NOMO-1 treated with dmso at 0.1 percent for 144 hours (cell line): ENCODE results near the gene CCDC197.
A peak's percentile ranks its signal among the peaks of the same experiment; 100 is the strongest.

Source experiments
- DNase-seq: peaks from one replicate; lab custom pipeline; 2025; ENCODE audit not compliant: unreplicated experiment; lab: John Stamatoyannopoulos, UW

Gene CCDC197

DNA sequence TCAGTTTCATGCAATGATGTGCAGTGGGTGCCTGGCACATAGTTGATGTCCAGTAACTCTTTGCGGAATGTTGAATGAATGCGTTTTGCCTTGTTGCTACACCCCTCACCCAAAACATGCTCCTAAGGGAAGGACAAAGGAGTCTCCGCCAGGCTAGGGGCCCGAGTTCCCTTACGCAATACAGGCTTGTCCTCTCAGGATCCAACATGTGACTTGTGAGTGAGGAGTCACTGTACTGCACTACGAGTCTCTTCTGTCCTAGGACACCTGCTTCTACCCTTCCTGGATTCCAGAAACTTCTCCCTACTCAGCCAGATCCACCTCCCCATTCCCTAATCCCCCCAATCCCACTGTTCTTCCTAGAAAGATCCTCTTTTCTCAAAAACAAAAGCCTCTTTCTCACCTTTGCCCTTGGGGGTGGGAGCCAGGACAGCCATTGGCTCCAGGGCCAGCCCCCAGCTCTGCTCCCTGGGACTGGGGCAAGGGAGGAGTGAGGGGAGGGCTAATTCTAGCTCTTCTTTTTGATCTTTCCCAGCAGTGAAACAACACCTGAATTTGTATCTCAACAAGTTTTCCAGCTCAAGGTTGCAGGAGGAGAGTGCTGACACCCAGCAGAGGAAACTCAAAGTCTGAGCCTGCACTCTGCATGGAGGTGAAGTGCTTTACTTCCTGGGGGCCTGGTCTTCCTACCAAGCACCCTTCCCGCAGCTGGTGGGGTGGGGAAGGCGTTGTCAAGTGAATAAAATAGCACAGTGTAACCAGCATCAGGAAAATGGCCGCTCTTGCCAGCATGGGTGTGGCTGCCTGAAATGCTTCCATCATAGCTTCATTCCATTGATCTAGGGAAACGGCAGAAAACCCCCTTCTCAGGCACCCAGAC, 25.7 kb downstream of the CCDC197 start:
- DNase-seq: no peak

DNA sequence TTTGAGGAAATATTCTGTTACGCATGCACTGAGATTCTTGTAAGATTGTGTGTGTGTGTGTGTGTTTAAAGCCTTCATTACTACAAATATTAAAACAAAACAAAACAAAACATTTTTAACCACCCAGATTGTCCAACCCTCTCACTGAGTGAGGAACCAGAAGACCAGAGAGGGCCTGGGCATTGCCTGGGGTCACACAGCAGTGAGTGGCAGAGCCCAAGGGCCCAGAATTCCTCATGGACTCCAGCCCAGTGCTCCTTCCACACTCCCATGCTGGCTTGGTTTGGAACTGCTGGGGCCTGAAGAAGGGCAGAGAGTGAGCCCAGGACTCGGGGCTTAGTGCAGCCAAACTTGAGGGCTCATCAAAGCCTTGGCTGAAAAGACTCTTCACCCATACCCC, 27.4 kb downstream of the CCDC197 start:
- no peak for DNase-seq

DNA sequence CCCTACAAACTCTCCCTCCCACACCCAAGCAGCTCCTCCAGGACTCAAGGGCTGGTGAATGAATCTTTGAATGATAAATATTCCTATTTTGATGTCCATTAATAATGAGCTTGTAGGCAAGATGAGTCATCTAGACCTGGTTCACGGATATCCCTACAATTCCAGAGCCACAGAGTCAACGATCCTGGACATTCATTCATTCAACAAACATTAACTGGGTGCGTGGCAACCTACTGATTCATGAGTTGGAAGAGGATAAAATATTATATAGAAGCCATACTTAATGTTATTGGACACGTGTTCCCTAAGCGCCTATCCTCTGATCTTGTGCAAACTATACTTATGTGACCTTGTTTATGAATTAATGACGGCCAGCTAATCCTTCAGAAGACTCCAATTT, 28.6 kb downstream of the CCDC197 start:
- no peak for DNase-seq

DNA sequence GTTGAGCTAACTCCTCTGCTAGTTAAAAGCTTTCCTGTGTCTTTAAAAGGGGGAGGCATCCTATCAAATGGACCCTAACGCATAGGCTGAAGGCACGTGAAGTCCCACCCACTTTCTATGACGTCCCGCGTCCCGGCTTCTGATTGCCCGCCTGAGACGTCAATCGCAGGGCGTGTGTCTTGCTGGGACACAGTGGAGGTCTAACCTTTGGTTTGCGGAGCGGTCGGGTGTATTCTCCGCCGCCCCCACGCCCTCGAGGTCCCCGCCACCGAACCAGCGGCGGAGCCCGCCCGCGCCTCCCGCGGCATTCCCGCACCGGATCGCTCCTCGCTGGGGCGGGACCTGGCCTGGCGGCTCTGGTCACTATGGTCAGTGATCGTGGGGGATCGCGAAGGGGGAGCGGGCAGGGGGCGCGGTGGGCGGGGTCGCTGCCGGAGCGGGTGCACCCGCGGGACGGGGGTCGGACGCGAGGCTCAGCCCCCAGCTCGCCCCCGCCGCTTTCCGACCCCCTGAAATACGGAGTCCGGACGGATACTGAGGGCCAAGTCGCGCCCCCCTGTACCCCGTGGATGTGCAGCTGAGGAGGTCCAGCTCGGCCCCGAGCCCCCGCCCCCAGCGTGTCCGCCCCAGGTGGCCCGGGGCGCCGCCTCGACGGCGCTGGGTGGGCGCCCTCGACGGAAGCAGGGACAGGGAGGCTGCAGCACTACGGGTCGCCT, 29.2 kb downstream of the CCDC197 start, which contains the start of gene OTUB2:
Gene OTUB2, plus strand, starts transcription at position 168 of the 716 bp plus-strand sequence. Its CDS starts 198 bp downstream, at position 366.
- DNase-seq: peak; percentile 93

DNA sequence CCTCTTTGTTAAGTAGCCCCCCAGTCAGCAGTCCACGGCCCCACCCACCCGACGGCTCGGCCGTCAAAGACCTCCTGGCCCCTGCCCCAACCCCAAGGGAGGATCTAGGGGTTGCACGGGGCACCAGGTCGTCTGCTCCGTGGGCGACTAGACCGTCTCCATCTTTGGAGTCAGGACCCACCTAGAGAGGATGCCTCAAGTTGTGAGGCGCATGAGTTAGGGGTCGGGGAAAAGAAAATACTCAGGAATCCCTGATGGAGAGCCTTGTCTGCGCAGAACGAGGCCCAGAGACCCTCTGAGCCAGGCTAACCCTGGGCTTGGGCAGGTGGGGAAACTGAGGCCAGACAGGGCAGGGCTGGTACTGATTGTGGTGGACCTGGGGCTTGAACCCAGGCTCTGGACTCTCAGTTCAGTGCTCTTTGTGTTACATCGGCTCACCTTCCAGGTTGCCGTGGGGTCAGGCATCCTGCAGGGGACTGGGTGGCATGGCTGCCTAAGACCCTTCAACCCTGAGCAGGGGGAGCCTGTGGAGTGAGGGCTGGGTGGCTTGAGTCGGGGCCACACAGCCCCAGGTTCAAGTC, 29.9 kb downstream of the CCDC197 start:
- DNase-seq: no peak

DNA sequence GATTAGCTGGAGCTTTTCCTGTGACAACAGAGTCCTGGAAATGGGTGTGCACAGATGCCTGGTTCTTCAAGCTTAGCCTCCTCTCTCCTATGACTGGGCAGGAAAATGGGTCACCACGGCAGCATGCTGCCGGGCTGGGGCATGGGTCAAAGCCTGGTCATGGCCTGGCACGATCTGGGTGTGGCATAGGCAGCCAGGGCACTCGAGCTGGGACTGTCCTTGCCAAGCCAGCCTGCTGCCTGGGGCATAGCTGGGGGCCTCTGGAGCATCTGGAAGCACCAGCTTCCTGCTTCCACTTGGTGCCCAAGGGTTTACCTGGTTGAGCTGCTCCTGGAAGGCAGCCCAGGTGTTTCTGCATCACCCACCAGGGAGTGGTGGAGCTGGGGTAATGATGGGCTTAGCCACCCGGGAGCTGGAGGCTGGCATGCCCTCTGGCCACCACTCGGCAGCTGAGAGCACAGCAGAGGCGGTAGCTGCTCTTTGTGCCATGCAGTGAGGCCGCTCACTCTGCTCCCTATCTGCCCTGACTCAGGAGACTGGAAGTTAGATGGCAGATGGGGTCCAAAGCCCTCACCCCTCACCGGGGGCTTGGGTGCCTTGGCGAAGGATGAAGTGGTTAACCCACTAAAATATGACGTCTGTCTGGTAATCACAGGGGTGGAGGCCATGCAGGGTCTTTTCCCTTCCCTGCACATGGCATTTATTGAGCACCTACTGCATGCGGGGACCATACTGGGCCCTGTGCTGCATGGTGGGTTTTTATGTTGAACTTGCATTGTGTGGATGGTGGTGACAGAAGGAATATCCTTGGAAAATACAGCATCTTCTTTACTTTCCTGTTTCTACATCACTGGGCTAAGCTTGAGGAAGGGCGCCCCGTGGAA, 30.7 kb downstream of the CCDC197 start:
- DNase-seq: no peak

DNA sequence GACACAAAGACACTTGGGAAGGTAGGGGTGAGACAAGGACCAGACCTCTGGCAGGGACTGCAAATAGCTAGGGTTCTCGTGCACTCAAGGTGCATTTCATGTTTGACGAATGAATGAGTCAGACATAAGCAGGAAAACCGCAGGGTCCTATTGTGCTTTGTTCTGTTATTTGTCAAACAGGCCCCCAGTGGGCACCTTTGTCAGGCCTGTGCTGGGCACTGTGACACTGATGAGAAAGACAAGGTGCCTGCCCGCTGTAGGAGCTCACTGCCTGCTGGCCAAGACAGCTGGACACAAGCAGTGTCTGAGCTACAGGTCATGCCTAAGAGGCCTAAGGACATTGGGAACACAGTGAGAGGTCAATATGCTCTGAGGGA, 31.3 kb downstream of the CCDC197 start:
- no peak for DNase-seq

DNA sequence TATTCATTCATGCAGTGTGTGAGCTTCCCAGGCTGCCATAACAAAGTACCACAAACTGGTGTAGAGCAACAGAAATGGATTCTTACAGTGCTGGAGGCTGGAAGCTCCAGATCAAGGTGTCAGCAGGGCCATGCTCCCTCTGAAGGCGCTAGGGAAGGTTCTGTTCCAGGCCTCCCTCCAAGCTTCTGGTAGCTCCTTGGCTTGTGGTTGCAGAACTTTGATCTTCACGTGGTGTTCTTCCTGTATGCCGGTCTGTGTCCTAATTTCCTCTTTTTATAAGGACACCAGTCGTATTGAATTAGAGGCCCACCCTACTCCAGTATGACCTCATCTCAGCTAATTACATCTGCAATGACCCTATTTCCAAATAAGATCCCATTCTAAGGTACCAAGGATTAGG, 32.2 kb downstream of the CCDC197 start:
- peak; percentile 61 for DNase-seq

DNA sequence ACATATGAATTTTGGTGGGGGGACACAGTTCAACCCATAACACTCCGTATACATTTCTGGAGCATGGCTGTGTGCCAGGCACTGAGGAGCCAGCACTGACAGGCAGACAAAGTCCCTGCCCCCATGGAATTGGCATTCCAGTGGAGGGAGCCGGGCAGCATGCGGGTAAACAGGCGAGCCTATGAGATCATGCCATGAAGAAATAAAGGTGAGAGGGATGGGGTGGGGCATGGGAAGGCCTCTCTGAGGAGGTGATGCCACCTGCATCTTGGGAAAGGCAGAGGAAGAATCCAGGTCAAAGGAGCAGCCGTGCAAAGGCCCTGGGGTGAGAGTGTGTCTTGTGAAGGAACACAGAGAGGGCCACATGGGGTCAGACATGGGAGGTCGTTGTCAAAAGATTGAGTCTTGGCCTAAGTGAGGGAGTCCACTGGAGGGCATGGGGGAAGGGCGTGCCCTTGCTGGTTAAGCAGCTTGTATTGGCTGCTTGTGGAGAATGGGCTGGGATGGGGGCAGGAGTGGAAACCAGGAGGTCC, 32.6 kb downstream of the CCDC197 start:
- no peak for DNase-seq

DNA sequence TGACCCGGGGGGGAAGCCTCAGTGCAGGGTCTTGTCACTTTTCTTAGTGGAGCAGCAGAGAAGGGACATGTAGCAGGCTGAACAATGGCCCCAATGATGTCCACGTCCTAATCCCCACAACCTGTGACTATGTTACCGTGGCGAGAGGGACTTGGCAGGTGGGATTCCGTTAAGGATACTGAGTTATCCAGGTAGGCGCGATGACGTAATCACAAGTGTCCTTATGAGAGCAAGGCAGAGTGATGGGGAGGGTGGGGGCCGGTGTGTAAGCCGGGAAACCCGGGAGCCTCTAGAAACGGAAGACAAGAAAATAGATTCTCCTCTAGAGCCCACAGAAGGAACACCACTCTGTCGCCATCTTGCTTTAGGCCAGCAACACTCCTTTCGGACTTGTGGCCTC, 33.5 kb downstream of the CCDC197 start:
- DNase-seq: no peak

DNA sequence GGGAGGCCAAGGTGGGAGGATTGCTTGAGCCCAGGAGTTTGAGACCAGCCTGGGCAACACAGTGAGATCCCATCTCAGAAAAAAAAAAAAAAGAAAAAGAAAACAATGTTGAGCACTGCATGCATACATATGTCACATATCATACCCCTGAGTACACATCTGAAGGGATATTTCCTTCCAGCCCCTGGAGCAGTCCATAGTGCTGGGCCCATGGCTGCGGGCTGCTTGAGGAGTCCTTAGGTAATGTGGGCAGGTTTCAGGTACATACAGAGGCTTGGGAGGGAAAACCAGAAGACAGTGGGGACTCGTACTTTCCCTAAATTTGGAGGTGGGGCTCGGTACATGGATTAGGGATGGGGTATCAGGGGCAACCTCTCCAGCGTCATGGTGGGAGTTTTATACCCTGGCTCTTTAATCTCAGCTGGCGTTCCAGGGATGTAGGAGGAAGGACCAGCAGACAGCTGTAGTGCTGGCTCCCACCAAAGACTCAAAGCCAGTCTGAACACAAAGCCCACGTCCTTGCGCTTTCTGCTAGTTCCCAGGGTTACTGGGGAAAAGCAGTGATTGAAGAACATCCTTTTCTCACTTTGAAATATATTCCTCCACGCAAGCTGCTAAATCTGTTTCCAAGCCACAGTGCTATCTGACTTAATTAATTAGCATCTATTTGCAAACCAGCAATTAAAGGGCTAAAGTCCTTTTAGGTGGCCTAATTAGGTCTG, 34.2 kb downstream of the CCDC197 start:
- DNase-seq: no peak

DNA sequence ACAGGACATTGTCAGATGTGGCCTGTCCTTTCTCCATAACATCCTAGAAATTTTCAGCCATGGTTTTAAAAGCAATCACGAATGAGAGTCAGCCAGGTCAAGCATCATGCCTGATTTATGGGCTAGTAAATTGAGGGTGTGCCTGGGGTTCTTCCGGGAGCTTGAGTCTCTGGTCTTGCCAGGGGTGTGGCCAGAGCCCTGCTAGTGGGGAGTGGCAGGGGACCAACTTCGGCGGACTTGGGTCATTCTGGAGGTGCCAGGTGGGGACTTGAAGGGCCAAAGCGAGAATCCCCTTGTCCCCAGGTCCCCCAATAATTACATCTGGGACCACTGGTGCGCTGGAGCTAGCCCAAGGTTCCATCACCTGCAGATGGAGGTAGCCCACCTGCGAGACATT, 34.8 kb downstream of the CCDC197 start:
- no peak for DNase-seq

DNA sequence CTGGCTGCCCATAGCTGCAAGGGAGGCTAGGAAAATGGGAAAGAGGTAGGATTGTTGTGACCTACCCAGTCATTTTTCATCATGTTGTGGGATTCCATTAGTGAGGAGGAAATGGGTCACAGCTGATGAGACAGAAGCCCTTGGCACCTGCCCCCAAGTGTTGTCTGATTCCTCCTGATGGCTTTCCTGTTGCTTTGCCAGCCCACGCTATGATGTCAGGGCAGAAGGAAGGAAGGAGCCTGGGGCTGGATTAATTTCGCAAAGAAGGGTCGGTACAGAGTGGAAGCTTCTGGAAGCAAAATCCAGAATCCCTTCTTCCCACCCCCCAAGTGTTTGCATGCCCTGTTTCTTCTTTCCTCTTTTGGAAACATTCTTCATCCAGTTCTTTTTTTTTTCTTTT, 37.8 kb downstream of the CCDC197 start:
- no peak for DNase-seq

DNA sequence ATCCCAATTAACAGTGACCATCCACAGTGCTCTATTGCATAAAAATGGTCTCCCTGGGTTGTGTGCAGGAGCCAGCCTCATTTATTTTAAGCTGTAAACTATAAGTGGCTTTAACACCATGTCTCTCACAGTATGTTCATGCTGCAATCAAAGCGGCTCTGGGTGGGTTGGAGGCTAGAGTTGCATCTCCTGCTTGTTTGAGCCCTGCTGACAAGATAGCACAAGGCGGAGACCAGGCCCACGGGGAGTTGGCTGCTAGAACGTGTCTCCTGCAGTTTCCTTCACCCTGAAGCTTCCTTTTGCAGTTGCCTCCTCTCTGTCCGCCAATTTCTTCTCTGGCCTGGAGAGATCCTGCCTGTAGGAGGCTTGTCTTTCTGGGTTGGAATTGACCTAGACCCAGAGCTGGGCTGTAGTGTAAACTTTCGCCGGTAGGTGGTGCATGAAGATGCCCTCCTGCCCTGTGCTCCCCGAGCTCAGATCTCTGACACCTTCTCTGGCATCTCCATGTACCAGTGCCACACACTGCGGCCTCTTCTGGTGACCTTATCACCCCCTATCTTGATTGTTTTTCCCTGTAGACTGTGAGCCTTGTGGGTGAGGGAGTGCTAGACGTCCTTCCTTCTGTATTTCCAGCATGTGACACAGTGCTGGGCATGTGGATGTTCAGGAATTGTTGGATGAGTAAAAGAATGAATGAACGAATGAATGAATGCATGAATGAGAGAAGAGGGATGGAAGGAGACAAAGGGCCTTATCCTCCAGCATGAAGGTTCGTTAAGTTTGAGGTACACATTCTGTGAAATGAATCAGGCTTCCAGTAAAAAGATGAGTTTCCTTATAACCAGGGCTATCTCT, 39.4 kb downstream of the CCDC197 start:
- peak; percentile 25 for DNase-seq

DNA sequence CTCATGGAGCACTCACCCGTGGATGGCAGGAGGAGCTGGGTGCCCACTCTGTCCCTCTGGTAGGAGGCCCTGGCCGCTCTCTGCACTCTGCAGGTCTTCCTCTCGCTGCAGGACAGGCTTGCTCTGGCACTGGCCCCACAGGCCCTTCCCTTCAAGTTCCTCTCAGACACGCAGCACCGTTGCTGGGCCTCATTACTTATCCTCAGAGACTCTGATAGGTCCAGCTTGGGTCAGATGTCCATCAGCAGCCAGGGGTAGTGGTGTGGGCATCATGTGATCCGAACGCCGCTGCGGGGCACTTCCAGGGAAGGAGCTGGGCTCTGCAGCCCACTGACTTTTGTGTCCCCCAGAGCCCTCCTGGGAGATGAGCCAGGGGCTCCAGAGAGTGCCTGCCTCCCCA, 40.9 kb downstream of the CCDC197 start:
- DNase-seq: no peak

DNA sequence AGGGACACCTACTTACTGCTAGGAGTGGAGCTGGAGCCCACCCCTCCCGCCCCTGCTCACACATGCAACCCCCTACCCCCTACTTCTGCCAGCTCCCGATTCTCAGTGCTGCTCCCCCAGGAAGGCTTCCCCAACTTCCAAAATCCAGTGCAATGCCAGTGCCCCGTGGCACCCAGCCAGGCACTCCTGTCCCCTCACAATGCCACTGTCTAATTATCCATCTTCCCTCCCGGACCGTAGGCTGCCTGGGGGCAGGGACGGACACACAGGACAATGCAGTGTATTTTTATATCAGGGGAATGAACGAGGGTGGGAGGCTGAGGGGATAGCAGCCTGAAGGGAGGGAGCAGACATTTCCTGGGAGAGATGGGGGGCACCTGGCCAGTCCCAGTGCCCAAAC, 41.4 kb downstream of the CCDC197 start:
- no peak for DNase-seq

DNA sequence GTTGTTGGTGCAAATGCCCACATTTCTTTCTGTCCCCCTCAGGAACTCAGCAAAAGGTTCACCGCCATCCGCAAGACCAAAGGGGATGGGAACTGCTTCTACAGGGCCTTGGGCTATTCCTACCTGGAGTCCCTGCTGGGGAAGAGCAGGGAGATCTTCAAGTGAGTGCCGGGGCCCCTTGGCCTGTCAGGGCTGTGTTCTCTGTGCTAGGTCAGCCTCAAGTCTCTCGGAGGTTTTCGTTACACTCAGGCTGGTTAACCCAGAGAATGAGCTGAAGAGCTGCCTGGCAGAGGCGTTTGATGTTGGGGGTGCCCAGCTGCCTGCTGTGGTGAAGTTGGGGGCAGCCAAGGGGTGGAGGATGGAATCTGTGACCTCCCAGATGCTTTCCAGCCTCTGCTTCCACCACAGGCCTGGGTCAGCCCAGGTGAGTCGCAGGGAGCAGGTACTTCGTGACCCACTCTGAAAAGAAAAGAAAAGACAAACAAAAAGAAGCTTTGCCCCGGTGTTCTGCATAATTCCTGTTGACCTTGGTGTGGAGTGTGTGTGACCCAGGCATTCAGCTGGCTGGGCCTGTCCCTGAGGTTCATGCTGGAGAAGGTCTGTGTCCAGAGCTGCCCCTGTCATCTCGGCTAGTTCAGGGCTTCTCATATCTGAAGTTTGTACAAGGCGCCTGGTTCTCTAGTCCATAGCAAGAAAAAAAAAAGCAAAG, 42.0 kb downstream of the CCDC197 start:
- no peak for DNase-seq

DNA sequence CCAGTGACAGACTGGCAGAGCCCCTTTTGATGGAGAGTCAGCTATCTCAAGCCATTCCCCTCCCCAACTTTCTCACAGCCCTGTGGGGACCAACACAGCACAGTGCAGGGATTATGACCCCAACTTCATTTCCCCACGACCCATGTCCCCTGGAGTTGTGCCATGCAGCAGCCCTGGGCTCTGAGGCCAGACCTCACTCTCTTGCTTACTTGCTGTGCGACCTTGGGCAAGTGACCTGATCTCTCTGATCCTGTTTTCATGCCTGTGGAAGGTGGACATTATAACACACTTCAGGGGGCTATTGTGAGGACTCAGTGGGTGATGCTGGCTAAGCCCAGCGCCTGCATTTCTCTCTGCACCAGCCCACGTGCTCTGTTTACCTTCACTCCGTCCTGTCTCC, 43.1 kb downstream of the CCDC197 start:
- no peak for DNase-seq

DNA sequence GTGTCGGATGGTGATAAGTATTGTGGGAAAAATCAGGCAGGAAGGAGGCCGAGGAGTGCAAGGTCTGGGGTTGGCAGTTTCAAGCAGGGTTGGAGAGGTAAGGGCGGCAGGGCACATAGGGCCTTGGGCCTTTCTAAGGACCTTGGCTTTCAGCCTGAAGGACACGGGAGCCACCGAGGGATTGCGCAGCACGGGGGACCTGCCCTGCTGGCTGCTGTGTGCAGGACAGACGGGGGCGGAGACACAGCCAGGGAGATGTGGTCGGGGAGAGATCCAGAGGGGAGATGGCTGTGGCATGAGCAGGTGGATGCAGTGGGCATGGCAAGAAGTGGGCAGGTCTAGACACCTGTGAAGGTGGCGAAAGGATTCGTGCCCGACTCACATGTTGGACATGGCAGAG, 43.7 kb downstream of the CCDC197 start:
- DNase-seq: no peak
